Ishikawa (cell line): ENCODE data around the gene CIROP.

Source experiments
- CEBPB ChIP-seq: IDR thresholded peaks from 2 replicates; pipeline ENCODE4 v1.6.1; 2012
- CREB1 ChIP-seq: IDR thresholded peaks from 2 replicates; pipeline ENCODE4 v1.6.1; 2012; ENCODE audit warnings: low read depth
- EGR1 ChIP-seq: IDR thresholded peaks from 2 replicates; pipeline ENCODE4 v1.6.1; 2012
- EP300 ChIP-seq: IDR thresholded peaks from 2 replicates; pipeline ENCODE4 v1.6.1; 2012; ENCODE audit warnings: borderline replicate concordance
- FOXM1 ChIP-seq: IDR thresholded peaks from 2 replicates; pipeline ENCODE4 v1.6.1; 2012; ENCODE audit warnings: low read depth, borderline replicate concordance
- MAX ChIP-seq: IDR thresholded peaks from 2 replicates; pipeline ENCODE4 v1.6.1; 2012
- NFIC ChIP-seq: IDR thresholded peaks from 2 replicates; pipeline ENCODE4 v1.6.1; 2012
- RAD21 ChIP-seq: IDR thresholded peaks from 2 replicates; pipeline ENCODE4 v1.6.1; 2012; ENCODE audit warnings: low read depth
- REST ChIP-seq: IDR thresholded peaks from 2 replicates; pipeline ENCODE4 v1.6.1; 2012; ENCODE audit warnings: low read depth, mild to moderate bottlenecking
- TAF1 ChIP-seq: IDR thresholded peaks from 2 replicates; pipeline ENCODE4 v1.6.1; 2012; ENCODE audit warnings: low read depth, mild to moderate bottlenecking
- TCF12 ChIP-seq: IDR thresholded peaks from 2 replicates; pipeline ENCODE4 v1.6.1; 2012; ENCODE audit warnings: low read depth
- TEAD4 ChIP-seq: IDR thresholded peaks from 2 replicates; pipeline ENCODE4 v1.6.1; 2012
- USF1 ChIP-seq: IDR thresholded peaks from 2 replicates; pipeline ENCODE4 v1.6.1; 2012
- YY1 ChIP-seq: IDR thresholded peaks from 2 replicates; pipeline ENCODE4 v1.6.1; 2012; ENCODE audit warnings: low read depth
- ZBTB7A ChIP-seq: IDR thresholded peaks from 2 replicates; pipeline ENCODE4 v1.6.1; 2012; ENCODE audit warnings: low read depth

CIROP gene

GRCh38 chr14:23127861-23128260 lies 23.1 kb upstream of the CIROP start:
- TF ChIP-seq TCF12 (no peak), RAD21 (no peak), EP300 (no peak), FOXM1 (no peak), MAX (no peak), REST (no peak), TAF1 (no peak)

- TF ChIP-seq MAX, result no peak
- no peak for TF ChIP-seq FOXM1
- no peak for TF ChIP-seq TCF12
- TF ChIP-seq ZBTB7A, result no peak
- TF ChIP-seq CREB1, result no peak
- no peak for TF ChIP-seq RAD21
- TF ChIP-seq EGR1, result no peak
- no peak for TF ChIP-seq NFIC
These were observed 21.9 kb upstream of the CIROP start for GRCh38 chr14:23126548-23127278.

- TF ChIP-seq TCF12 (no peak), USF1 (no peak), ZBTB7A (no peak), CREB1 (no peak), TEAD4 (no peak), RAD21 (no peak), FOXM1 (no peak), EGR1 (no peak)
These were observed 21.2 kb upstream of the CIROP start for GRCh38 chr14:23125933-23126524.

GRCh38 chr14:23125011-23125410 lies 20.2 kb upstream of the CIROP start:
- TF ChIP-seq TCF12, result no peak

GRCh38 chr14:23124337-23124954 lies 19.7 kb upstream of the CIROP start:
- TF ChIP-seq CEBPB (no peak), REST (no peak), ZBTB7A (no peak), FOXM1 (no peak), USF1 (no peak), RAD21 (no peak), YY1 (no peak), MAX (no peak), EP300 (no peak), EGR1 (no peak), TAF1 (no peak), TEAD4 (no peak), CREB1 (no peak), NFIC (no peak), TCF12 (no peak)
